ENCODE results near the gene EVX1. TPM values are rescaled to one million over a fixed set of nuclear protein-coding genes. Genes with fewer than 3 reads are reported as not detected.

Gene EVX1
- total and polyA plus RNA-seq, 2 of the 13 experiments (the other 11 are each of a cell fraction or from before 2014, with no cell fraction given), result not detected

DNA sequence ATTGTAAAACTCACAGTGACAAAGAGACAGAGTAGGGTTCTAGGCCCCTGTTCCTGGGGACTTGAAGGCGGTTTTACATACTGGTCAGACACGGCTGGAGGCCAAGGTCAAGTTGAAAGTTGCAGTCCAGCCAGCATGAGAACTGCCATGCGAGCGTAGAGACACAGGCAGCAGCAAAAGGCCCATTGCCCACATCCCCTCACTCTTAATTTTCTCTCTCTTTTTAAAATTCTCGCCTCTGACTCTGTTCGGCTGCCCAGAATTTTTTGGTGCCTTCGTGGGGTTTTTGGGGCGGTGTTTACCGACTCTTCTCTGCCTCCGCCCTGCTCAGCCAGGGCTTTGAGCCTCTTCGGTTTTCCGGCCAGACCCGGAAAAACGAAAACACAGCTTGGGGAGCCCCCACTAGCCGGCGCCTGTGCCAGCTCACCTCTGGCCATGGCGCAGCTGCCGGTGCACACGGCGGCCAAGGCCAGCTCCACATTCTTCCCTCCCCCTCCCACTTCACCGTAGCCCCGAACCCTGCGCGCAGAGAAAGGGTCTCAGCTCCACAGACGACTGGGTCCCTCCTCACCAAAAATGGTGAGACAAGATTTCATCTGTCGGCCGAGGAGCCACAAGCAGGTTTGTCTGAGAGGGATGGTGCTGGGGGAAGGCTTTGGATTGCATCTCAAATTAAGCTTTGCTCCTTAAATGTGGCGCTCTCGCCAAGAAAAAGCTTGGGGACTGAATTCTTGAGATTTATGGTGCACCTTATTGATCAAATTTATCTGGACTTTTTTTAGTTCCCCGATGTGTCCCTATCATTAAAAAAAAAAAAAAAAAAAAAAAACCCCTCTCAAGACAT, 40.4 kb upstream of the EVX1 start:
- no peak for ATAC-seq
- Histone ChIP-seq H3K4me1 (ENCODE audit: insufficient read depth, low read length) (peaks cover 30% of the 10 kb centered on the region), H3K9me3 (ENCODE audit: low read length) (no peaks in the 10 kb centered on the region), H3K27ac (ENCODE audit: extremely low read length, insufficient read depth, low read length) (no peak overlapping the region), H3K27me3 (ENCODE audit: control insufficient read depth in 1 of 2, insufficient read depth in 2 of 2, low read length in 2 of 2) (peaks cover 17 to 83% of the 10 kb centered on the region in 2 experiments), H3K4me2 (ENCODE audit: low read depth, low read length) (peak overlapping the region; percentile 80; the same call in 1 of the 2 replicates), H3K36me3 (replicated peaks in 1 of 2; ENCODE audit: control insufficient read depth in 1 of 2, insufficient read depth in 2 of 2, low read length in 2 of 2) (no peaks in the 10 kb centered on the region), H4K20me1 (ENCODE audit: insufficient read depth, low read length) (peaks cover 3% of the 10 kb centered on the region; the same call in 1 of the 2 replicates), H2AFZ (ENCODE audit: low read length) (no peak overlapping the region), H3K4me3 (replicated peaks in 1 of 3; ENCODE audit: insufficient read depth in 1 of 3, low read depth in 2 of 3, low read length in 3 of 3) (no peak overlapping the region), H3K9ac (ENCODE audit: insufficient read depth, low read depth, low read length) (no peak overlapping the region), H3K79me2 (ENCODE audit: insufficient read depth, low read length) (no peaks in the 10 kb centered on the region)
- no peak for FAIRE-seq
- BruUV-seq (replicated peaks), result no TSS peak
- intact Hi-C loops (cut with micrococcal nuclease; ENCODE audit: unreplicated experiment) (no loop called here), in situ Hi-C loops (cut with HindIII; ENCODE audit: extremely low pct_ligation_motif_present, low pct_unique_long_range_greater_than_20kb) (loop anchor here (5.0 to 10.0 kb wide), 3 partner anchors 373 to 820 kb away; no protein-coding TSS in a partner anchor)
- ChIA-PET POLR2A (no interaction called here), CTCF (ENCODE audit: low intra/inter-chr PET ratio, low total read pairs) (no interaction called here)
- DNase-seq (ENCODE audit: low spot score), result no peak
- 53% methylated on average over 26 of the region's 30 CpGs for WGBS (ENCODE audit: low lambda C conversion rate)
- TF ChIP-seq CBX2 (IDR thresholded peaks at IDR 0.05; ENCODE audit: low read depth, low read length) (0 out of 2 replicates have a peak, but pooled peaks have one; percentile 63), CBX2 (CRISPR knock-in tag; IDR thresholded peaks at IDR 0.05; ENCODE audit: low read depth) (no peak), IKZF4 (CRISPR knock-in tag; IDR thresholded peaks at IDR 0.05; ENCODE audit: borderline replicate concordance, low read depth, not compliant biosample characterization) (no peak), ZFYVE20 (CRISPR knock-in tag; IDR thresholded peaks at IDR 0.05; ENCODE audit: borderline replicate concordance, low read depth) (no peak), SMAD9 (CRISPR knock-in tag; IDR thresholded peaks at IDR 0.05) (no peak), SUZ12 (IDR thresholded peaks at IDR 0.05; ENCODE audit: low read depth, low read length) (no peak), ZFP82 (CRISPR knock-in tag; IDR thresholded peaks at IDR 0.05; ENCODE audit: borderline replicate concordance) (no peak), KDM1A (CRISPR knock-in tag; IDR thresholded peaks at IDR 0.05) (no peak), SSRP1 (CRISPR knock-in tag; IDR thresholded peaks at IDR 0.05) (no peak), CCDC6 (CRISPR knock-in tag; IDR thresholded peaks at IDR 0.05) (no peak)
- TF ChIP-seq, protein P1, sequence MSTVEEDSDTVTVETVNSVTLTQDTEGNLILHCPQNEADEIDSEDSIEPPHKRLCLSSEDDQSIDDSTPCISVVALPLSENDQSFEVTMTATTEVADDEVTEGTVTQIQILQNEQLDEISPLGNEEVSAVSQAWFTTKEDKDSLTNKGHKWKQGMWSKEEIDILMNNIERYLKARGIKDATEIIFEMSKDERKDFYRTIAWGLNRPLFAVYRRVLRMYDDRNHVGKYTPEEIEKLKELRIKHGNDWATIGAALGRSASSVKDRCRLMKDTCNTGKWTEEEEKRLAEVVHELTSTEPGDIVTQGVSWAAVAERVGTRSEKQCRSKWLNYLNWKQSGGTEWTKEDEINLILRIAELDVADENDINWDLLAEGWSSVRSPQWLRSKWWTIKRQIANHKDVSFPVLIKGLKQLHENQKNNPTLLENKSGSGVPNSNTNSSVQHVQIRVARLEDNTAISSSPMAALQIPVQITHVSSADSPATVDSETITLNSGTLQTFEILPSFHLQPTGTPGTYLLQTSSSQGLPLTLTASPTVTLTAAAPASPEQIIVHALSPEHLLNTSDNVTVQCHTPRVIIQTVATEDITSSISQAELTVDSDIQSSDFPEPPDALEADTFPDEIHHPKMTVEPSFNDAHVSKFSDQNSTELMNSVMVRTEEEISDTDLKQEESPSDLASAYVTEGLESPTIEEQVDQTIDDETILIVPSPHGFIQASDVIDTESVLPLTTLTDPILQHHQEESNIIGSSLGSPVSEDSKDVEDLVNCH (CRISPR knock-in tag; IDR thresholded peaks at IDR 0.05), result no peak
- TF ChIP-seq, protein P2, sequence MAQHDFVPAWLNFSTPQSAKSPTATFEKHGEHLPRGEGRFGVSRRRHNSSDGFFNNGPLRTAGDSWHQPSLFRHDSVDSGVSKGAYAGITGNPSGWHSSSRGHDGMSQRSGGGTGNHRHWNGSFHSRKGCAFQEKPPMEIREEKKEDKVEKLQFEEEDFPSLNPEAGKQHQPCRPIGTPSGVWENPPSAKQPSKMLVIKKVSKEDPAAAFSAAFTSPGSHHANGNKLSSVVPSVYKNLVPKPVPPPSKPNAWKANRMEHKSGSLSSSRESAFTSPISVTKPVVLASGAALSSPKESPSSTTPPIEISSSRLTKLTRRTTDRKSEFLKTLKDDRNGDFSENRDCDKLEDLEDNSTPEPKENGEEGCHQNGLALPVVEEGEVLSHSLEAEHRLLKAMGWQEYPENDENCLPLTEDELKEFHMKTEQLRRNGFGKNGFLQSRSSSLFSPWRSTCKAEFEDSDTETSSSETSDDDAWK (CRISPR knock-in tag; IDR thresholded peaks at IDR 0.05), result no peak
